Loucy (cell line): ENCODE results near the gene ARPC3.
"Not testable (repeated sequence)": the region's sequence is repeated elsewhere in the genome, so short reads cannot be mapped to it uniquely, and the experiment has no call there.

Experiments
- EZH2phosphoT487 ChIP-seq: fragments of 200-600 bp; IDR thresholded peaks from 2 replicates; pipeline ENCODE4 v1.6.1; 2018; ENCODE audit warnings: antibody characterized with exemption, mild to moderate bottlenecking, moderate library complexity, borderline replicate concordance
- TF ChIP-seq, protein P1 (sequence below): fragments of 200-600 bp; sonication (generic); conservative IDR thresholded peaks from 2 replicates; pipeline ENCODE4 v1.5.1; 2014; ENCODE audit warnings: mild to moderate bottlenecking, antibody characterized with exemption, low read length

DNA sequence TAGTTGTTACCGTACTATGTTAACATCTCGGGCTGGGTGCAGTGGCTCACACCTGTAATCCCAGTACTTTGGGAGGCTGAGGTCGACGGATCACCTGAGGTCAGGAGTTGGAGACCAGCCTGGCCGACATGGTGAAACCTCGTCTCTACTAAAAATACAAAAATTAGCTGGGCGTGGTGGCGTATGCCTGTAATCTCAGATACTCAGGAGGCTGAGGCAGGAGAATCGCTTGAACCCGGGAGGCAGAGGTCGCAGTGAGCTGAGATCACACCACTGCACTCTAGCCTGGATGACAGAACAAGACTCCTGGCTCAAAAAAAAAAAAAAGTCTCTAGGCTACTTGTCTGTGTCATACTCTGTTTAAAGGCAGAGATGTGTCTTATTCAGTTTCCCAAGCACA is 15.6 kb upstream of the ARPC3 start:
- not testable (repeated sequence) for TF ChIP-seq EZH2phosphoT487
- TF ChIP-seq, protein P1, sequence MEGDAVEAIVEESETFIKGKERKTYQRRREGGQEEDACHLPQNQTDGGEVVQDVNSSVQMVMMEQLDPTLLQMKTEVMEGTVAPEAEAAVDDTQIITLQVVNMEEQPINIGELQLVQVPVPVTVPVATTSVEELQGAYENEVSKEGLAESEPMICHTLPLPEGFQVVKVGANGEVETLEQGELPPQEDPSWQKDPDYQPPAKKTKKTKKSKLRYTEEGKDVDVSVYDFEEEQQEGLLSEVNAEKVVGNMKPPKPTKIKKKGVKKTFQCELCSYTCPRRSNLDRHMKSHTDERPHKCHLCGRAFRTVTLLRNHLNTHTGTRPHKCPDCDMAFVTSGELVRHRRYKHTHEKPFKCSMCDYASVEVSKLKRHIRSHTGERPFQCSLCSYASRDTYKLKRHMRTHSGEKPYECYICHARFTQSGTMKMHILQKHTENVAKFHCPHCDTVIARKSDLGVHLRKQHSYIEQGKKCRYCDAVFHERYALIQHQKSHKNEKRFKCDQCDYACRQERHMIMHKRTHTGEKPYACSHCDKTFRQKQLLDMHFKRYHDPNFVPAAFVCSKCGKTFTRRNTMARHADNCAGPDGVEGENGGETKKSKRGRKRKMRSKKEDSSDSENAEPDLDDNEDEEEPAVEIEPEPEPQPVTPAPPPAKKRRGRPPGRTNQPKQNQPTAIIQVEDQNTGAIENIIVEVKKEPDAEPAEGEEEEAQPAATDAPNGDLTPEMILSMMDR, result not testable (repeated sequence)
